ENCODE data around the gene KMT2A.

DNA sequence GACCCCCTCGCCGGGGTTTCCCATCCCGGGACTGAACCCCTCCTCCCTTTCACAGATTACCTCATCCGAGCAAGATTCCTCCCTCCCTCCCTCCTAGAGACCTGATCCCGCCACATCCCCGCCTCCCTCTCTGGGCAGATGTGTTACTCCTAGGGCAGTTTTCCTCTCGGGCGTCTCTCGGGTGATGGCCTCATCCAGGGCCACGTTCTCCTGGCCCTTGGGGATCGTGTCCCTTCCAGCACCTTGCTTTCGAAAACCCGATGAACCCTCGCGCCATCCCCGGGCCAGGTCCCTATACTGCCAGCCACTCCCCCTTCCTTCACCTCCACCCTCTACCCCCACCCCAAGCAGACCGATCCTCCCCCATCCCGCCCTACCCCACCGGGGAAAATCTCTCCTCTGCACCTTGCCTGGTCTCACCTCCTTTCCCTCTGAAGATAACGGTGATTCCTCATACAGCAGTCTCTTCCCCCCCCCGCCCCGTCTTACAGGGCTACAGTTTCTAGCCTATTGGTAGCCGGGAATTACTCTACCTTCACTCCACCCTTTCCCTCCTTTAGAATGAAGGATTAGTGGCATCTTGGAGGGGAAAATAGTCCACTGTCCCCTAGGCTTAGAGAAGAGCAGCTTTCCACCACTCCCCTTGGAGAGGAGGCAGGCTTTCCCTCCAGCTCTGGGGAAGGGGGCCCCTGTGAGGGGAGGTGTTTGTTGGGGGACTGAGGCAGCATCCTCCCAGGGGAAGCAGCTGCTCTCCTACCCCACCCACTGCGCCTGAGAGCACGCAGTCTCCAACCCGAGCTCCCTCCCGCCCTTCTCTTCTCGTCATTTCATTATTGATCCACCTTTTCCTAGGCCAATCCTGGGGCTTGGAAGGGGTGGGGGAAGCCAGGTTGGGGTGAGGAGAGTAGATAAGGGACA, 1.2 kb downstream of the KMT2A start:
- TF ChIP-seq, protein P1, sequence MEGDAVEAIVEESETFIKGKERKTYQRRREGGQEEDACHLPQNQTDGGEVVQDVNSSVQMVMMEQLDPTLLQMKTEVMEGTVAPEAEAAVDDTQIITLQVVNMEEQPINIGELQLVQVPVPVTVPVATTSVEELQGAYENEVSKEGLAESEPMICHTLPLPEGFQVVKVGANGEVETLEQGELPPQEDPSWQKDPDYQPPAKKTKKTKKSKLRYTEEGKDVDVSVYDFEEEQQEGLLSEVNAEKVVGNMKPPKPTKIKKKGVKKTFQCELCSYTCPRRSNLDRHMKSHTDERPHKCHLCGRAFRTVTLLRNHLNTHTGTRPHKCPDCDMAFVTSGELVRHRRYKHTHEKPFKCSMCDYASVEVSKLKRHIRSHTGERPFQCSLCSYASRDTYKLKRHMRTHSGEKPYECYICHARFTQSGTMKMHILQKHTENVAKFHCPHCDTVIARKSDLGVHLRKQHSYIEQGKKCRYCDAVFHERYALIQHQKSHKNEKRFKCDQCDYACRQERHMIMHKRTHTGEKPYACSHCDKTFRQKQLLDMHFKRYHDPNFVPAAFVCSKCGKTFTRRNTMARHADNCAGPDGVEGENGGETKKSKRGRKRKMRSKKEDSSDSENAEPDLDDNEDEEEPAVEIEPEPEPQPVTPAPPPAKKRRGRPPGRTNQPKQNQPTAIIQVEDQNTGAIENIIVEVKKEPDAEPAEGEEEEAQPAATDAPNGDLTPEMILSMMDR (IDR thresholded peaks at IDR 0.05), result no peak
- TF ChIP-seq EP300 (IDR thresholded peaks at IDR 0.05) (no peak), CBX2 (IDR thresholded peaks at IDR 0.05; ENCODE audit: borderline replicate concordance, low read depth) (no peak), RAD21 (conservative IDR thresholded peaks at IDR 0.05 in 1 of 2, IDR thresholded peaks at IDR 0.05 in 1 of 2) (no peak)
